GM13976 (cell line): ENCODE results near the gene LOXL1.

Experiments
- DNase-seq: peaks from one replicate; pipeline ENCODE4 v3.0.0; 2012; ENCODE audit warnings: low spot score
- in situ Hi-C: fragments of 300-500 bp; cut with MboI; formaldehyde crosslinking; loops from one replicate; pipeline ENCODE4 v1.12.0; 2022; ENCODE audit warnings: low sequenced_read_pairs, mixed read lengths, inconsistent platforms; ENCODE audit not compliant: unreplicated experiment
- TF ChIP-seq, protein P1 (sequence below): IDR thresholded peaks from 2 replicates; pipeline ENCODE4 v1.5.1; 2012; ENCODE audit warnings: borderline replicate concordance, mild to moderate bottlenecking; ENCODE audit not compliant: insufficient read depth; ENCODE audit errors: extremely low read depth, missing control alignments, control extremely low read depth

LOXL1 gene

DNA sequence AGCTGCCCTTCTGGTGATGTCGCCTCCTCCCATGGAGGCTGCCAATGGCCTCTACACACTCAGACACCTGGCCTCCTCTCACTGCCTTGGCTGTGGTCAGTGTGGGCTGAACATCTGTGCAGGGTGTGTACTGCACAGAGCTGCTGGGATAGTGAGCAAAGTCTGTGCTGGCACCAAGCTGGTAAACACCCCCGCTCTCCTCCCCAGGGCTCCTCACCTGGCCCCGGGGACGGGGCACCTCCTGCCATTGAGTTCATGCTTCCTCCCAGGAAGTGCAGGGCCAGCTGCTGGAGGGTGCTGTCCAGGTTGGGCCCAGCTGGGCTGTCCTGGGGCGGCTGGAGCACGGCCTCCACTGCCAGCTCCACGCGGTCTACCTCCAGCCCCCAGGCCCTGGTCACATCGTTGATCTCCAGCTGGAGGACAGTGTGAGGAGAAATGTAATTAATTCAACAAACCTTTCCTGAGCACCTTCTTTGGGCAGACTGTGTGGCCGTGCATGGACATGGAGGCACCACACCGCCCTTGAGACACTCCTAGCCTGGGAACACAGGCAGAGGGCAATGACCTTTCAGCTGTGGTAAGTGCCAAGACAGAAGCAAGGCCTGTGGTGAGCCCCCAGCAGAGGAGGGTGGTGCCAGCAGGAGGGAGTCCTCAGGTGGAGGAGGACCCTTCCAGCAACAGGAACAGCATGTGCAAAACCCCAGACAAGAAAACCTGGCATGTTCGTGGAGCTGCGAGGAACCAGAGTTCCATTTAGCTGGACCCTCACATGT is 59.0 kb downstream of the LOXL1 start:
- no peak for DNase-seq
- in situ Hi-C loops, result no loop called here
- TF ChIP-seq, protein P1, sequence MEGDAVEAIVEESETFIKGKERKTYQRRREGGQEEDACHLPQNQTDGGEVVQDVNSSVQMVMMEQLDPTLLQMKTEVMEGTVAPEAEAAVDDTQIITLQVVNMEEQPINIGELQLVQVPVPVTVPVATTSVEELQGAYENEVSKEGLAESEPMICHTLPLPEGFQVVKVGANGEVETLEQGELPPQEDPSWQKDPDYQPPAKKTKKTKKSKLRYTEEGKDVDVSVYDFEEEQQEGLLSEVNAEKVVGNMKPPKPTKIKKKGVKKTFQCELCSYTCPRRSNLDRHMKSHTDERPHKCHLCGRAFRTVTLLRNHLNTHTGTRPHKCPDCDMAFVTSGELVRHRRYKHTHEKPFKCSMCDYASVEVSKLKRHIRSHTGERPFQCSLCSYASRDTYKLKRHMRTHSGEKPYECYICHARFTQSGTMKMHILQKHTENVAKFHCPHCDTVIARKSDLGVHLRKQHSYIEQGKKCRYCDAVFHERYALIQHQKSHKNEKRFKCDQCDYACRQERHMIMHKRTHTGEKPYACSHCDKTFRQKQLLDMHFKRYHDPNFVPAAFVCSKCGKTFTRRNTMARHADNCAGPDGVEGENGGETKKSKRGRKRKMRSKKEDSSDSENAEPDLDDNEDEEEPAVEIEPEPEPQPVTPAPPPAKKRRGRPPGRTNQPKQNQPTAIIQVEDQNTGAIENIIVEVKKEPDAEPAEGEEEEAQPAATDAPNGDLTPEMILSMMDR, result no peak

DNA sequence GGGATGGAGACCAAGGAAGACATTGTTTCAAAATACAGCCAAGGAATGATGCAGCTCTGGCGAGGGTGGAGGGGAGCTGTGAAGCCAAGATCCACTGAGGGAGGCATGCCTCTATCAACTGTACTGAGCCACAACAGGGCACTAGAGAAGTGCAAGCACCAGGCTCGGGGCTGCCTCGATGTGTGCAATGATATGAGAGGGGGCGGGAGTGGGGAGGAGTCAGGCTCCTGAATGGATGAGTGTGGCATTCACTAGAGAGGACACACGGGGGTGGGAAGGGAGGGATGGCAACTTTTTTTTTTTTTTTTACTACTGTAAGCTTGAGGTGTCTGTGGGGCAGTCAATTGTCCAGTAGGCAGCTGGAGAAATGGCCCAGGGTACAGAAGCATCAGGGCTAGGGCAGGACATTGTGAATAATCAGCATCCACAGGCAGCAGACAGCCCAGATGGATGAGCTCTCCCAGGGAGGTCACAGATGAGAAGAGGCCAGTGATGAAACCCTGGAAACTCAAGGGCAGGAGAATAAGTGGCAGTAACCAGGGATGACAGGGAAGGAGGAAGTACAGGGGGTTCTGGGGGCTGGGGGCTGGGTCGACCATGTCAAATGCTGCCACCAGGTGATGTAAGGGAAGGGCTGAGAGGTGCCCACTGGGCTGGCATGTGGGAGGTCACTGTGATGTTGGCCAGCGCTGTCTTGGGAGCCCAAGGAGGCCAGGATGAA is 60.0 kb downstream of the LOXL1 start:
- in situ Hi-C loops, result no loop called here
- TF ChIP-seq, protein P1, result no peak
- DNase-seq, result no peak

DNA sequence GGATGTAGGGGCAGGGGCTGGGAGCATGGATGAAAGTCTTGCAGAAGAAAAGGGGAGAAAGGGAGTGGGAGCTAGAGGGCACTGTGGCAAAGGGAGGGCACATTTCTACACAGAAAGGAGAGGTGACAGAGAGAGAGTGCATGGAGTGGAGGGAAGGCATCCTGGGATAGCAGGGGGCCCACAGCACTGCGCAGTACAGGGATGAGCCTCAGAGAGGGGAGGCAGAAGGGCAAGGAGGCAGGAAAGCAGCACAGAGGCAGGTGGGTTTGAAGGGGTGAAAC is 60.5 kb downstream of the LOXL1 start:
- in situ Hi-C loops, result no loop called here
- TF ChIP-seq, protein P1, result no peak
- DNase-seq, result no peak

DNA sequence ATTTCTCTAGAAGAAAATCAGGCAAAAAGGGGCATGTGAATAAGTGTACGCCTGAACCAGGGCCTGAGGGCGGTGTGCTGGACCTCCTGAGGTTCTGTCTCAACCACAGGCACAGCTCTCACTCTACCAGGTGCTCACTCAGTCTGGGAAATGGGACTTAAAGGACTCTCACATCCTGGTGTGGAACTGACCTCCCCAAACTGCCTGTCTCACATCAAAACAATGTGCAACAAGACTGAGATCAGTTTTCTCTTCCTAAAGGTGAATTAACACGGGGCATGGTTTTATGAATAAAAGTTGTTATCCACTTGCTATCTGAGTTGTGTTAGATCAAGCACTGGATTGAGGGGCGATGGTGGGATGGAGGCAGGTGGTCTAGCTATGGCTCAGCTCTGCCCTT is 61.0 kb downstream of the LOXL1 start:
- TF ChIP-seq, protein P1, result no peak
- no peak for DNase-seq
- in situ Hi-C loops, result no loop called here

DNA sequence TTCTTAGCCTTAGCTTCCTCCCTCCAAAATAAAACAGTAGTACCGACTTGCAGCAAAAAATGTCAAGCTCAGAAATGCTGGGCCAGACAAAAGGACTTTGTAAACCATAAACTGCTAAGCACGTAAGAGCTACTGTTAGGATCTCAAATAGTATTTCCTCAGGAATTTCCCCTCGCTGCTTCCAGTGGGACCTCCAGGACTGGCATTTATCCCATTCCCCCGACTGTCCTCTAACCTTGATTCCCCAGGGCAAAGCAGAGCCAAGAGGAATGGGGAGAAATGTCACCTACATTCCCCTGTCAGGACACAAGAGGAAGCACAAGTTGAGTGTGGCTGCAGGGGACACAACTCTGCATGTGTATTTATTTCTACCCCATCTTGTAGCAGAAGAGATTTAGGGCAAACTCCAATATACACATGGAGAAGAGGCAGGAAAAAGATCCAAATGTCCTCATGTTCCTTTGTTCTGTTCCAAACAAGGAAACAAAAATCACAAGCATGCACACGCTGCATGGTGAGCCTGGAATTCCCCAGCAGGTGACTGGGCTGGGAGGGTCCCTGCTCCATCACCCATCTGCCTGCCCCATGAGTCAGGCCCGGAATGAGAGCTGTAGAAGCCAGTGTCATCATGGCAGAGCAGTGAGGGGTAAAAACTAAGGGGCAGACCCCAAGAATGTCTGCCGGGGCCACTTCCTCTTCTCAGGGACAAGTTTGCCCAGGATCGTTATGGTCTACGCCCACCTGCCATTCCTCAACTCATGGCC is 61.6 kb downstream of the LOXL1 start:
- in situ Hi-C loops, result no loop called here
- DNase-seq, result peak; percentile 64
- TF ChIP-seq, protein P1, result no peak

DNA sequence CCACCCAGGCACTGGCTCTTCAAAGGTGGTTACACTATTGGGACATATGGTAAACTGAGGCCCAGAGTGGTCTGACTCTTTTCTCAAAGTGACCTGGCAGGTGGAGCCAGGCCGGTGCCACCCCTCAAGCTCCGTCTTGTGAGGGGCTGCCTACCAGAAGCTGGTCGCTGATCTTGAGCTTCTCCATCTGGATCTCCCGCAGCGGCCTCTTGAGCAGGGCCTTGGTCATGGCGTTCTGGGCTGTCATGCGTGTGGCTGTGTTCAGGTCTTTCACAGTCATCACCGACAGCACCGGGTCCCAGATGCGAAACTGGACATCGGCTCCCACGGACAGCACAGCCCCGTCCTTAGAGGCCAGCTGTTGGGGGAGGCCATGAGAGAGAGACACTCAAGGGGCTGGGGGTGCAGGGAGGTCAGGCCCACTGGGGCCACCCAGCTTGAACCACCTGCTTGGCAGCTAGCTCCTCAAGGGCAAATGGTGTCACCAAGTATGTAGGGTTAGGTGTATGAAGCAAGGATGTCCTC is 62.2 kb downstream of the LOXL1 start:
- no peak for DNase-seq
- in situ Hi-C loops, result no loop called here
- TF ChIP-seq, protein P1, result no peak
